PC-3 (cell line): ENCODE measurements around the gene TTBK2.

Experiments used
- CTCF ChIP-seq: fragments of 300-600 bp; sonication (generic); conservative IDR thresholded peaks from 2 replicates; pipeline ENCODE4 v1.5.1; 2017; ENCODE audit warnings: antibody characterized with exemption, low read depth, mild to moderate bottlenecking, low read length
- EZH2 ChIP-seq: fragments of 300-600 bp; sonication (generic); IDR thresholded peaks from one replicate; pipeline ENCODE4 v1.6.1; 2017; ENCODE audit warnings: antibody characterized with exemption, mild to moderate bottlenecking, low read length; ENCODE audit not compliant: unreplicated experiment

- TF ChIP-seq CTCF: no peak
- TF ChIP-seq EZH2: no peak
These were observed 190.4 kb downstream of the TTBK2 start for GRCh38 chr15:42730135-42730534.
